Measurements from ENCODE around the gene STX12. TPM values are rescaled to one million over a fixed set of nuclear protein-coding genes. Genes with fewer than 3 reads are reported as not detected.
A peak's percentile ranks its signal among the peaks of the same experiment; 100 is the strongest.
"Not testable (repeated sequence)": the region's sequence is repeated elsewhere in the genome, so short reads cannot be mapped to it uniquely, and the experiment has no call there.

Gene STX12
- total RNA-seq, 1 donor from 2014 or later, result 22.0 TPM

DNA sequence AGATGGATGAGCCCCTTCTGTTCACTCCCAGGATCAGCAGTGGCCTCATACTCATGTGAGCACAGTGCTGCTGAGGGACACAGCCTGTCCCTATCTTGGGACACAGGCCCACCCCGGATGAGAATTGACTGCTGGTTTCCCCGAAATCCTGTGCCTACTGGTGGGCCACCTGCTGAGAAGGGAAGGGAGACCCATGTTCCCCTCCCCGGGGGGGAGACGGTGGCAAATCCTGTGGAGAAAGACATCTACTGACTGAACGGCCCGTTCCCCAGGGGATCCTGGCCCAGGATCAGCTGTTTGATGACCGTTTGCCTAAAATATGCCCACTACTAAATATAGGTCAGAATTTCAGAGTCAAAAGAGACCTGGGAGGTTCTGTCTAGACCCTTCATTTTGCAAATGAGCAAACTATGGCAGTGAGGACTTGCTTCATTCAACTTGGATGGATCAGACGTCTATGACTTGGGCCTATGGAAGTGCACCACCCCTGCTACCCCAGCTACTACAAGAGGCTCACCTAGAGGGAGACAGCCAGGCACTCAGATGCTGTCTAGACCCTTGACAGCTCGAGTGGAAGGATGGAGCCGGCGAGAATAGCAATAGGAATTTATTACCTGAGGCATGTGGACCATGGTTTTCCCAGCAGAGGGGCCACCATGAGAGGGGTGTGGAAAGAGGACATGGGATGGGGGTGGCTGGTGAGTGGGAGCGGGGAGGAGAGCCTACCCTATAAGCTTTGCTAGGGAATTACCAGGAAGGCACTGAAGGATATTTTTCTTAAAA lies 83.7 kb downstream of the STX12 start:
- intact Hi-C loops (cut with micrococcal nuclease), result no loop called here
- H3K4me1 ChIP-seq, result peaks cover 7% of the 10 kb centered on the region

DNA sequence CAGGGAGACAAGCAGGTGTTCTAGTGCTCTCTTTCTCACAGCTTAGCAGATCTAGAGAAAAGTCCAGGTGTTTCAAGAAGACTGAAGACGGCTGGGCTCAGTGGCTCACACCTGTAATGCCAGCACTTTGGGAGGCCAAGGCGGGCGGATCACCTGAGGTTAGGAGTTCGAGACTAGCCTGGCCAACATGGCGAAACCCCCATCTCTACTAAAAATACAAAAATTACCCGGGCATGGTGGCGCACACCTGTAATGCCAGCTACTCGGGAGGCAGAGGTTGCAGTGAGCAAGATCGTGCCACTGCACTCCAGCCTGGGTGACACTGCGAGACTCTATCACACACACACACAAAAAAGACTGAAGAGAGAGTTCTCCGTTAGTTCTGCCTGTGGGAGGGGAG lies 84.5 kb downstream of the STX12 start:
- DNase-seq; H3K27ac ChIP-seq (replicated peaks); H3K27me3 ChIP-seq (ENCODE audit: low read depth); H3K4me1 ChIP-seq; H3K36me3 ChIP-seq; H3K4me3 ChIP-seq; intact Hi-C loops (cut with micrococcal nuclease); H3K9me3 ChIP-seq (replicated peaks): not testable (repeated sequence)

More for the DNA sequence above, 83.7 kb downstream of the STX12 start:
- Histone ChIP-seq H3K4me3 (no peak overlapping the region), H3K9me3 (replicated peaks) (no peaks in the 10 kb centered on the region), H3K27me3 (ENCODE audit: low read depth) (no peaks in the 10 kb centered on the region), H3K36me3 (peaks cover 1% of the 10 kb centered on the region), H3K27ac (replicated peaks) (no peak overlapping the region)
- TF ChIP-seq, protein P1, sequence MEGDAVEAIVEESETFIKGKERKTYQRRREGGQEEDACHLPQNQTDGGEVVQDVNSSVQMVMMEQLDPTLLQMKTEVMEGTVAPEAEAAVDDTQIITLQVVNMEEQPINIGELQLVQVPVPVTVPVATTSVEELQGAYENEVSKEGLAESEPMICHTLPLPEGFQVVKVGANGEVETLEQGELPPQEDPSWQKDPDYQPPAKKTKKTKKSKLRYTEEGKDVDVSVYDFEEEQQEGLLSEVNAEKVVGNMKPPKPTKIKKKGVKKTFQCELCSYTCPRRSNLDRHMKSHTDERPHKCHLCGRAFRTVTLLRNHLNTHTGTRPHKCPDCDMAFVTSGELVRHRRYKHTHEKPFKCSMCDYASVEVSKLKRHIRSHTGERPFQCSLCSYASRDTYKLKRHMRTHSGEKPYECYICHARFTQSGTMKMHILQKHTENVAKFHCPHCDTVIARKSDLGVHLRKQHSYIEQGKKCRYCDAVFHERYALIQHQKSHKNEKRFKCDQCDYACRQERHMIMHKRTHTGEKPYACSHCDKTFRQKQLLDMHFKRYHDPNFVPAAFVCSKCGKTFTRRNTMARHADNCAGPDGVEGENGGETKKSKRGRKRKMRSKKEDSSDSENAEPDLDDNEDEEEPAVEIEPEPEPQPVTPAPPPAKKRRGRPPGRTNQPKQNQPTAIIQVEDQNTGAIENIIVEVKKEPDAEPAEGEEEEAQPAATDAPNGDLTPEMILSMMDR (IDR thresholded peaks at IDR 0.05; ENCODE audit: borderline replicate concordance), result no peak
- no peak for DNase-seq

- Histone ChIP-seq H3K4me3 (no peak overlapping the region), H3K4me1 (peaks cover 15% of the 10 kb centered on the region), H3K27me3 (ENCODE audit: low read depth) (no peaks in the 10 kb centered on the region), H3K27ac (replicated peaks) (no peak overlapping the region), H3K9me3 (replicated peaks) (no peaks in the 10 kb centered on the region), H3K36me3 (no peaks in the 10 kb centered on the region)
- intact Hi-C loops (cut with micrococcal nuclease), result no loop called here
- DNase-seq, result peak; percentile 82
- TF ChIP-seq, protein P1 (IDR thresholded peaks at IDR 0.05; ENCODE audit: borderline replicate concordance), result peak; percentile 89
Observed at GRCh38 chr1:27858072-27858948, 85.3 kb downstream of the STX12 start.

DNA sequence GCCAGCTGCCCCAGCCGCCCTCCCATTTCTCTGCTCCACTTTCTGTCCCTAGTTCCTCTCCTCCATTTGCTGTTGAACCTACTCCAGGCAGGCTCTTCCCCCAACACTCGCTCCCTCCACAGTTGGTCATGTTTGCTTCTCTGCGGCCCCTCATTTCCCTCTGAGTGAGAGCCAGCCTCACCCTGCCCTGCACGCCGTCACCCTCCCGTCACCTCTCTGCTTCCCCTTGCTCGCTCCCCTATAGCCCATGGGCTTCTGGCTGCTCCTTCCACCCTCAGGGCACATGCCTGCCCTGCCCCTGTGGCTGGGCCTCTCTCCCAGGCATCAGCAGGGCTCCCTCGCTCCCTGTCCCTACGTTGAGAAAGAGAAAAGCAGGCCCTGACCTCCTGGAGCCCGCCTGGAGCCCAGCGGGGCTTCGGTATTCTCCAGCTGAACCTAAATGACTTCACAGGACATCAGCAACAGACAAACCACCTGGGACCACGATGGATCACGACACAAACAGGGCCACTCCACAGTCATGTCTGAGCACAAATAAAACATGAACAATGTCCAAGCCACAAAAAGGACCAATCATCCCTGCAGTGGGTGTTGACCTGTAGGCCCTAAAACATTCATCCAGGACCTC lies 86.0 kb downstream of the STX12 start:
- Histone ChIP-seq H3K36me3 (no peaks in the 10 kb centered on the region), H3K4me3 (no peak overlapping the region), H3K9me3 (replicated peaks) (no peaks in the 10 kb centered on the region), H3K27ac (replicated peaks) (no peak overlapping the region), H3K4me1 (peaks cover 19% of the 10 kb centered on the region), H3K27me3 (ENCODE audit: low read depth) (no peaks in the 10 kb centered on the region)
- intact Hi-C loops (cut with micrococcal nuclease), result no loop called here
- TF ChIP-seq, protein P1 (IDR thresholded peaks at IDR 0.05; ENCODE audit: borderline replicate concordance), result no peak
- no peak for DNase-seq

GRCh38 chr1:27861436-27861835 lies 88.4 kb downstream of the STX12 start:
- intact Hi-C loops (cut with micrococcal nuclease), result no loop called here

More at GRCh38 chr1:27861436-27861835, 88.4 kb downstream of the STX12 start:
- H3K4me1 ChIP-seq, result peaks cover 19% of the 10 kb centered on the region
- TF ChIP-seq, protein P1 (IDR thresholded peaks at IDR 0.05; ENCODE audit: borderline replicate concordance), result no peak
- DNase-seq, result no peak
- H3K9me3 ChIP-seq (replicated peaks), result no peaks in the 10 kb centered on the region
- no peak overlapping the region for H3K4me3 ChIP-seq
- no peaks in the 10 kb centered on the region for H3K27me3 ChIP-seq (ENCODE audit: low read depth)
- no peaks in the 10 kb centered on the region for H3K36me3 ChIP-seq
- H3K27ac ChIP-seq (replicated peaks), result no peak overlapping the region
